HG03439 (cell line): Measurements from ENCODE around the gene NOTCH4.
"Not testable (repeated sequence)": the region's sequence is repeated elsewhere in the genome, so short reads cannot be mapped to it uniquely, and the experiment has no call there.

Experiments used
- ATAC-seq: cut with Tn5 transposase; IDR thresholded peaks from one replicate; pipeline ENCODE4 v1.9.1; 2021; ENCODE audit warnings: mild to moderate bottlenecking, moderate library complexity; ENCODE audit not compliant: unreplicated experiment

Gene NOTCH4

DNA sequence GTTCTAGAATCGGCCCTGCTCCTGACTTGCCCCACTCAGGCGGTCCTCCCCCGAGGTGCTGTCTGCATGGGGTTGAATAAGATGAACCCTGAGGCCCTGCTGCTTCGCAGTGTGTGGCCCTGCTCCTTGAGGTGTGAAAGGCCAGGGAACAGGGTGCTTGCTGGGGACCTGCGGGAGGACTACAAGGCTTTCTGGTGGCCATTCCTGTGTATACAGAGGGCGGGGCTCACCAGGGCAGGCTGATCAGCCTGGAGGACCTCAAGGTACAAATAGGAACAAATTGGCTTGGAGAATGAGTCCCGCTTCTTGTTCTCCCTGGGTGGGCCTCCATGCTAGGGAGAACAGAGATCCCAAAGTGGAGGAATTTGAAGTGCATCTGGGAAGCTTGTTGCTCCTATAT is 5.7 kb downstream of the NOTCH4 start:
- no peak for ATAC-seq

DNA sequence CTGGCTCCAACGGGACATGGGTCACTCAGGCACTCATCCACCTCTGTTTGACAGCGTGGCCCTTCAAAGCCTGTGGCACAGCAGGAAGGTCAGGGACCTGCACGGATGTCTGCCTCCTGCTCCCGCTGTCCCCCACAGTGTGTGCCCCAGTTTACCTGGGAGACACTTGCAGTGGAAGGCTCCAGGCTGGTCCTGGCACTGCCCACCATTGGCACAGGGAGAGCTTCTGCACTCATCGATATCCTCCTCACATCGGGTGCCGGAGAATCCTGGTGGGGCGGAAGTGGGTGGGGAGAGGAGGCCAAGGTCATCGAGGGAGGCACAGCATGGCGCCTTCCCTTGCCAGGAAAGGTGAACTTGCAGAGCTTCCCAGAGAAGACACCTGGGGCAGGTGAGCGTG is 6.9 kb downstream of the NOTCH4 start:
- no peak for ATAC-seq

DNA sequence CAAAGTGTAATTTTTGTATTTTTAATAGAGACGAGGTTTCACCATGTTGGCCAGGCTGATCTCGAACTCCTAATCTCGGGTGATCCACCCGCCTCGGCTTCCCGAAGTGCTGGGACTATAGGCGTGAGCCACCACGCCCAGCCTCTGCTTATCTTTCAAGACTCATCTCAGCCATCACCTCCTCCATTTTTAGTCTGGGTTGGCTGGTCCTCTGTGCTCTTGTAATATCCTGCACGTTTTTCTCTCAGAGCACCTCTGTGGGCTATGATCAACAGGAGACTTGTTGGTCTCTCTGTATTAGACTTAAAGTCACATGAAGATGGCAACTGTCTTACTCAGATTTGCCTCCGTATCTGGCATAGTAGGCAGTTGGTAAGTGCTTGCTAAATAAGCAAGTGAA is 7.6 kb downstream of the NOTCH4 start:
- ATAC-seq = no peak

DNA sequence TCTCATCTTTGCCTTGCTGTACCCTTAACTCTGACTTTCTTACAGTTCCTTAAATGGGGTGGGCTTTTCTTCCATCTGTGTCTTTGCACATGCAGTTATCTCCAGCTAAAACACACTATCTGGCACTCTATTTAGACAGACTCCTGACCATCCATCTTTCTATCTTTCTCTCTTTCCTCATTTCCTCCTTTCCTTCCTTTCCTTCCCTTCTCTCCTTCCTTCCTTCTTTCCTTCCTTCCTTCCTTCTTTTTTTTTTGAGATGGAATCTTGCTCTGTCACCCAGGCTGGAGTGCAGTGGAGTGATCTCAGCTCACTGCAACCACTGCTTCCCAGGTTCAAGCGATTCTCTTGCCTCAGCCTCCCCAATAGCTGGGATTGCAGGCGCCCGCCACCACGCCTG is 8.2 kb downstream of the NOTCH4 start:
- no peak for ATAC-seq

DNA sequence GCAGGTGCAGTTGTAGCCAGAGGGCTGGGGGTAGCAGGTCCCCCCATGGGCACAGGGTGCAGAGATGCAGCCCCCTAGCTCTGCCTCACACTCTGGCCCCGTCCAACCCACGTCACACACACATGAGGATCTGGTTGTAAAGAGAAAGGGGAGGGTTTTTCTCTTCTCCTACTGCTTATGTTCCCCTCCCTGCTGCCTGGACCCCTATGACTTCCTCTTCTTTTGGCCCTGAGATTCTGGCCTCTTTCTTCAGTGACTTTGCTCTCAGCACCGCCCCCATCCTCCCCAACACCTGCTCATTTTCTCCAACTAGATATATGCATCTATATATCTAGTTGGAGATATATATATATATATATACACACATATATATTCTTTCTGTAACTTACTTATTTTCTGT is 9.7 kb downstream of the NOTCH4 start:
- no peak for ATAC-seq

DNA sequence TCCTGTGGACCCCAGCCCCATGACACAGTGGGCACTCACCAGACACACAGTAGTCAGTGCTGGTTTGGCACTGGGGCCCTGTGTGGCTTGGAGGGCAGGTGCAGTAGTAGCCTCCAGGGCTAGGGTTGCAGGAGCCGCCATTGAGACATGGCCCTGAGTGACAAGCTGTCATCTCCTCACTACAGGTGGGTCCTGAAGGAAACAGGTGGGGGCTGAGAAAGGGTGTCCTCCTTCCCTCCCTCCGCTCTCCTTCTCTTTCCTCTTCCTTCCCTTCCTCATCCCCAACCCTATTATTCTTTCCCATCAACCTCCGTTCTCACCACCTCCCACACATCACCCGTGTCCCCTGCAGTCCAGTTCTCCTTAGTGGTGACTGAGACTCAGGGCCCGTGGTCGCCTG is 10.2 kb downstream of the NOTCH4 start:
- ATAC-seq = no peak

DNA sequence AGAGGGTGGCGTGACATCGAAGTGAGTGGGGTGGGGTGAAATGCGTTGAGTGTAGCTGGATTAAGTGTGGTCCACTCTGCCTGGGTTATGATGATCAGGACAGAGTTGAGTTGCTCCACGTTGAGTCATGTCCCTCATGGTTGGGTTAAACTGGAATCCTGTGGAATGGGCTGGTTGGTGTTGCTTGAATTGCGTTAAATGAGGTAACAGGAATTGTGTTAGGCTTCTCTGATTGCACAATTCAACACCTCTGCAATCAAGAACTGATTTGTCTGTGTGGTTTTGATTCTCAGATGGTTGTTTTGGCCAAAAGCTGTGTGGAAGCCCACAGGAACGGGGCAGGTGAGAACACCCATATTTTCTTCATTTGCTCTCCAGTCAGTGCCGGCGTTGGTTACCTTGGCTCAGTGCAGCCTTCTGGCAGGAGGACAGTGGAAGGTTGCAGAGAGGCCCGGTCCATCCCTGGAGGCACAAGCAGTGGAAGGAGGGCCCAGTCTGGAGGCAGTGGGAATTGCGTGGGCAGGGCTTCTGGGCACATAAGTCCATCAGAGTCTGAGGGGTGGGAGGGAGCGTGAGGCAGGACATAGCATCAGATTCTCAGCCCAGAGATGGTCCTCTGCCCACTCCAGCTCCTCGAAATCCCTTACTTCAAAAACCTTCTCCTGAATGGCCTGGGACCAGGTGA is 11.6 kb downstream of the NOTCH4 start:
- no peak for ATAC-seq

DNA sequence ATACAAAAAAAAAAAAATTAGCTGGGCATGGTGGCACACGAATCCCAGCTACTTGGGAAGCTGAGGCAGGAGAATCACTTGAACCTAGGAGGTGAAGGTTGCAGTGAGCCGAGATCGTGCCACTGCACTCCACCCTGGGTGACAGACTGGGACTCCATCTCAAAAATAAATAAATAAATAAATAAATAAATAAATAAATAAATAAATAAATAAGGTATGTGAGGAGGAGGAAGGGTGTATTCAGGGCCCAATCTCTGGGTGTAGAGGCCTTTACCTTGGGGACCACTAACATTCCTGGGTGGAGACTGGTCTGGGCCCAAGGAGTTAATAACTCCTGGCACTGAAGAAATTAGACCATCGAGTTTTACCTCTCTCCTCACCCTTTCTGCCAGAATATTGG is 12.4 kb downstream of the NOTCH4 start:
- ATAC-seq = not testable (repeated sequence)

DNA sequence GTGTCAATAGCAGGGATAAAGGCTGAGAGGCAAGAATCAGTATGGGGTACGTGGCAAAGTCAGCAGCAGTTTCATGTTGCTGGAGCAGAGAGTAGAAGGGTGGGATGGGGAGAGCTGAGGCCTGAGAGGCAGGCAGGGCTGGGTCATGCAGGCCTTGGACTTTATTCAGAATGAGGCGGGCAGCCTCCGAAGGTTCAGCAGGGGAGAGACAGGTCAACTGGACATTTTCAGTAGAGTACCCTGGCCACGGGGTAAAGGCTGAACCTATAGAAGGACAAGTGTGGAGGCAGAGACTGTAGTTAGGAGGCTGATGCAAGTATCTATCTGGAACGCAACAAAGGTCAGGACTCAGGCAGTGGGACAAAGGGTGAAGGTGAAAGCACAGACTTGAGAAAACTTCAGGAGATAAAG is 13.7 kb downstream of the NOTCH4 start:
- no peak for ATAC-seq

DNA sequence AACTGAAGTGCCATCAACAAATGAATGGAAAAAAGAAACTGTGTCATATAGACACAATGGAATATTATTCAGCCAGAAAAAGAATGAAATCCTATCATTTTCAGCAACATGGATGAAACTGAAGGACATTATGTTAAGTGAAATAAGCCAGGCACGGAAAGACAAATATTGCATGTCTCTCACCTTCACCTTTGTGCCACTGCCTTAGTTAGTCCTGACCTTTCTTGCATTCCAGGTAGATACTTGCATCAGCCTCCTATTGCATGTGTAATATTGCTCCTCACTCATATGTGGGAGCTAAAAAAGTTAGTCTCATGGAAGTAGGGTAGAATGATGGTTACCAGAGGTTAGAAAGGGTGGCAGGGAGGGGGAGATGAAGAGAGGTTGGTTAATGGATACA is 14.9 kb downstream of the NOTCH4 start:
- no peak for ATAC-seq

DNA sequence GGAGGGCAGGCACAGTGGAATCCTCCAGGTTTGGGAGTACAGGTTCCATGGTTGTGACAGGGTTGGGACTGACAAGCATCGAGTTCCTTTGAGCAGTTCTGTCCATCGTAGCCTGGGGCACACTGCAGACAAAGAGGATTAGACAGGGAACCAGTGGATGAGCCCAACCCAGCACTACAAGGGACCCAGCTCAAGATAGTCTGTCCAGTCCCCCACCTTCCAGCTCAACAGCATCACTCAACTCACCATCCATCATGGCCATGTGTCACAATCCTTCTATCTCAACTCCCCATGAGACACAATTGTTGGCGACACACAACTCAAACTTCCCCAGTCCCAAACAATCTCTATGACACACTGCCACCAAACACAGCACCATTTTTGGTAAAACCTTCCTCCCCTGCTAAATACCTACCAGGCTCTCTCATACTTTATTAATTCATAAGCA is 19.6 kb downstream of the NOTCH4 start:
- ATAC-seq = no peak

DNA sequence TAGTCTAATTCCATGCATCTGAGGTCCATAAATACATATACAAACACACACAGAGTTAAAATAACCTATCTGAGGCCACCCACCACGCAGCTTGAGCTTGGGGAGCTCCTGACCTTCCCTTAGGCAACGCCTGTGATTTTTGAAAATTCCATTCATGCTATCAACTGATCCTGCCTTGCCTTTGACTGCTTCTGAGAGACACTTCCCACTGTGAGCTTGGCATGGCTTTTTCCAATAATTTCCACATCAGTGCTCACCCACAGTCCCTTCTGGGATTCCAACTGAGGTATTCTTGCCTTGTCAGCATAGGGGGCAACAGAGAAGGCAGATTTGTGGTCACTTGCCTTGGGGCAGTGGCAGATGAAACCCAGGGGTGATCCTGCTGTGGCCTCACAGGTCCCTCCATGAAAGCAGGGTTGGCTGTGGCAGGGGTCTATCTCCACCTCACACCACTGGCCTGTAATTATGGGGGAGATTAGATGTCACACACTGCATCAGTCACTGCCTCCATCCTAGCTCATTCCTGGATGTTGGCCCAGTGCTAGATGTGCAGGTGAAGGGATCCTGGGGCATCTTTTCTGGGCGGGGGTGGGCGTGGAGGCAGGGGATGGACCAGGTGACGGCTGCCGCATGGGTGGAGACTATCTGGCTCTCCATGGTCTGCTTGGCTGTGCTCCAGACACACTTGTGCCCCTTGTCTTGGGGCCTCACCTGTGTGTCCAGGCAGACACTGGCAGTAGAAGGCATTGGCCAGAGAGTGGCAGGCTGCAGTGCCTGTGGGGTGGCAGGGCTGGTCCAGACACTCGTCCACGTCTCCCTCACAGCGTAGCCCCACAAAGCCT is 20.2 kb downstream of the NOTCH4 start:
- ATAC-seq = no peak

DNA sequence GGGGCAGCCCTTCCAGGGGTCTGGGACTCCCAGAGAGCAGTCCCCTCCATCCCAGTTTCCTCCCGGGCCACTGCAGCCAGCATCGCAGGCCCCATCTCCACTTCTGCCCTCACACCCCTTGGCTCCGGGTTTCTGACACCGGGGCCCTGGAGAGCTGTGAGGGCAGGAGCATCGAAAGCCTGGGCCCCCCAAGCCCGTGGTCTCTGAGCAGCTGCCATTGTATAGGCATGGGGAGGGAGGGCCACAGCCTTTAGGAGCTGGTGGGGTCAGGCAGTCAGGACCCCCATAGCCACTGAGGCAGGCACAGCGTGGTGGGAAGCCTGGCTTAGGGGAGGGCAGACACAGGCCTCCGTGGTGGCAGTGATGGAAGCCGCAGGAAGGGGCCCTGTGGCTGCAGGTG is 21.7 kb downstream of the NOTCH4 start:
- no peak for ATAC-seq

DNA sequence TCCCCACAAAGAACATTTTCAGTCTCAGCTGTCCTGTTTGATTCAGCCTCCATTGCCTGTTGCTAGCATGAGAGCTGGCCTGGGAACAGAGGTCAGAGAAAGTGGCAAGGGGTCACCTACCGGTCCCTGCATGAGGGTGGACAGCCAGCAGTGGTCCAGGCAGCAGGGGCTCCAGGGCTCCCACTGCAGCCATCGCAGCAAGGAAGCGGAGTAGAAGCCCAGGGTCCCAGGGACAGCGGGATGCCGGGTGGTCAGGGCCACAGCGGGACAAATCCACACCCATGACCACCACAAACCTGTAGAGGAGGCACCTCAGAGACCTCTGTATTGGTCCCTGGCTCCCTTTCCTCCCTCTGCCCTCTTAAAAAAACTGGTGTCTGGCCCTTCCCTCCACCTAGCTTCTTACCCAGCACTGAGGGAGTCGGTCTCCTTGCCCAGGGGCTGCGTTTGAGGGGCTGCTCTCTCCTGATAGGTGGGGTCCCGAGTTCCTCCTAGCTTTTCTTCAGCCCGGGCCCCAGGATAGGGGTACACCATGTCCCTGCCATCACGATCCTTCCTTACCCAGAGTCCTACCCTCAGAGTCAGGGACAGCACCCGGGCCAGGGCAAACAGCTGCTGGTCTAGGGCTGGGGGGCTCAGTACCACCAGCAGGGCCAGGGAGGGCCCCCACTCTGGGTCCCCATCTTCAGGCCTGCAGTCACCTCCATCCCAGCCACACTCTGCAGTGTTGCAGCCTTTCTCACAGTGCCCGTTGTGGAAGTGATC is 23.0 kb downstream of the NOTCH4 start:
- ATAC-seq = no peak

DNA sequence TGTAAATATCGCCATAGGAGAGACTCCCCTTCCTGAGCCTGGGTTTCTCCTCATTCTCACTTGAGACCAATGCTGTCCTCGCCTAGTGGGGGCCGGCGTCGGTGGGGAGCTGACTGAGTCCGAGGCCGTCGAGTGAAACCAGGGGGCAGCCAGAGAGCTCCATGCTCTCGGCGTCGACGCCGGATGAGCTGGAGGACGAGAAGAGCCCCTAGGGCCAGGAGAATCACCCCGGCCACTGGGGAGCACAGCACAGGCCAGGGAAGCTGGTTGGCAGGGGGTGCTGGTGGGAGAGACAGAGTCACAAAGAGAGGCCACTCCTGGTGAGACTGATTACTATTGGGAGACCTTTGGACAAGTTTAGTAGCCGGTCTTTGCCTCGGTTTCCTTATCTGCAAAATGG is 25.0 kb downstream of the NOTCH4 start:
- ATAC-seq = no peak

DNA sequence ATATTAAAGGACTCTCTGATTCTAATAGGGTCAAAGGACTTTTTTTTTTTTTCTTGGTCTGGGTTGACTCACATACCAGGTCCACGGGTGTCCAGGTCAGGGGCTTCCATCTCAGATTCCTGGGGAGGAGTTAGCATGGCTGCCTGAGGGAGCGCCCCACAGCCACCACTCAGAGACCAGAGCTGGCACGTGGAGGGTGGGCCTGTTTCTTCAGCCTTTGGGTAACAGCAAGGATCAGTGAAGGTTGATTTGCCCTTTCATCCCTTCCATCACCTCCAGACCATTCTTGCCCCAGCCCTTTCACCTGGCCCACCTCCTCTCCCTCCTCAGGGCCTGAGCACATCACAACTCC is 25.5 kb downstream of the NOTCH4 start:
- no peak for ATAC-seq

DNA sequence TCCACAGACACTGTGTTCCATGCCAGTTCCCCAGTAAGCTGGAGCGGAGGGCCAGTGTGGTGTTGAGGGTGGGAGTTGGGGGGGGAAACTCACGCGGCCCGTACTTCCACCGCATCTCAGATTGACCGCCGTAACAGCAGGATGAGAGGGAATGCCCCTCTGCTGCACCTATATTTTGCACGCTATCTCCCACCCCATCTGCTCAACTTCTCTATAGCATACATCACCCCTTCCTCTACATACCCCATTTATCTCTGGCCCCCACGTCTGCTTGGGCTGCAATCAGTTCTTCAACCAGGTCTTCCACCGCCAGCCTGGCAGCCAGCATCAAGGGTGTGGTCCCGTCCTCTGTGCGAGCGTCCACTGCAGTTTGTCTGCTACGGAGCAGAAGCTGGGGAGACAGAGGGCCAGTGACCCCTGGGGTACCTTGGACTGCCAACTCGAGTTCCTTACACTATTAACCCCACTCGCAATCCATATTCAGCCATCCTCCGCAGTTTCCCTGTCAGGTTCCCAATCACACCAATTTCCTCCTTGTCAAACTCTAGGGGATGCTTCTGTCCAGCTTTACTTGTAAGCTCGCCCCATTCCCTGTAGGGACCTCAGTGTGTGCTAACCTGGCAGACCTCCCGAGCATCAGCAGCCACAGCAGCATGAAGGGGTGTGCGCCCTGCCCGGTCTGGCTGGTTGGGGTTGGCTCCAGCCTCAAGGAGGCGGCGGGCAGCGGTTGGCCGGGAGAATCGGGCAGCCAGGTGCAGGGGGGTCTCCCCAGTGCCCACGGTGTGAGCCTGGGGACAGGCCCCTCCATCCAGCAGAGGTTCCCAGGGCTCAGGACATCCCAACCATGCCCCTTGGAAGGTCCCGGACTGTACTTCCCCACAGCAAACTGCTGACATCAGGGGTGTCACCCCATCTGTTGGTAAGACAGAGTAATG is 26.9 kb downstream of the NOTCH4 start:
- ATAC-seq = no peak

DNA sequence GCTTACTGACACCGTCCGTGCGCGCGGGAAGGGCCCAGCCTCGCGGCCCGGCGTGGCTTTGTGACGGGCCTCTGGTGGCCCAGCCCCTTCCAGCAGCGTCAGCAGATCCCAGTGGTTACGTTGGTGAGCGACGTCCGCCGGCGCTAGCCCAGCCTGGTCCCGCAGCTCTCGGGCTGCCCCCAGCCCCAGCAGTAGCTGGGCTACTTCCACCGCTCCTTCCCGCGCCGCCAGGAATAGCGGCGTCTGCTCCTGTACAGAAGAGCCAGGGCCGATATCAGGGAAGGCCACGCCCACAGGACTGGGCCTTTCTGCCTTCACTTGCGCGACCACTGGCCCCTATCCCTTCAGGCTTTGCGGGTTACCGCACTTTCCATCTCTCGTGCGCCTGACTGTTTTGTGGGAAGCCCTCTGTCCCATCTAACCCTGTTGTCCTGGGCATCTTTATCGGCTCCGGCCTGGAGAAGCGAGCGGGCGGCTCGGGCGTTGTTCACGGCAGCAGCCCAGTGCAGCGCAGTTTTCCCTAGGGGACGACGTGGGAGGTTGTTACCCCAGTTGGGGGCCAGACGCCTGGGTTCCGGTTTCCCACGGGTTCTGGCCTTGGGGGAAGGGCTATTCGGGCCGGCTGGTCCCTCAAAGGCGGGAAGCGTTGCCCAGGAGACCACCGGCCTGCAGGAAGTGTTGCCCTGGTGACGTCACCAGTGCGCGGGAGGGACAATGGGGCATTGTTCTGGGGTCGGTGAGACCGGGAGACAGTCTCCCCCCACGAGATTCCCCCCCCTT is 27.8 kb downstream of the NOTCH4 start:
- peak; percentile 76 for ATAC-seq

DNA sequence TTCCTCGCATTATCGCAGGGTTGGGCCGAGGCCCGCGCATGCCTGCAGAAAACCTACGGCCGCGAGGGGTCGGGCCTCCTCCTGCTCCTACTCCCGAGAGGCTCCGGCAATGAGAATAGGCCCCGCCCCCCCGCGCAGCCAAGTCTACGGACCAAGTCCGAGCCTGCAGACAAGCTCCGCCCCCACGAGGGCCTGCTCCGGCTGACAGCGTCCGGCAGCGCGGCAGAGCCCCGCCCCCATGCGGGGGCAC is 28.3 kb downstream of the NOTCH4 start:
- peak; percentile 78 for ATAC-seq
